Body of pancreas (tissue), 4 donors: ENCODE results near the gene PCGF3.

Experiments used
- POLR2A ChIP-seq, 3 donors: fragments of 450-650 bp; IDR thresholded peaks; one replicate each; pipeline ENCODE4 v1.6.1; 2016; ENCODE audit warnings: antibody characterized with exemption in 3 of 3, mild to moderate bottlenecking in 2 of 3
- TF ChIP-seq, protein P1 (sequence below), 7 experiments: fragments of 450-650 bp in 4 of 7; fragments of 200-600 bp in 3 of 7; sonication (generic) in 3 of 7; IDR thresholded peaks; one replicate each; pipeline ENCODE4 v1.5.1; 2016 to 2019; ENCODE audit warnings: antibody characterized with exemption in 7 of 7

- TF ChIP-seq, protein P1, sequence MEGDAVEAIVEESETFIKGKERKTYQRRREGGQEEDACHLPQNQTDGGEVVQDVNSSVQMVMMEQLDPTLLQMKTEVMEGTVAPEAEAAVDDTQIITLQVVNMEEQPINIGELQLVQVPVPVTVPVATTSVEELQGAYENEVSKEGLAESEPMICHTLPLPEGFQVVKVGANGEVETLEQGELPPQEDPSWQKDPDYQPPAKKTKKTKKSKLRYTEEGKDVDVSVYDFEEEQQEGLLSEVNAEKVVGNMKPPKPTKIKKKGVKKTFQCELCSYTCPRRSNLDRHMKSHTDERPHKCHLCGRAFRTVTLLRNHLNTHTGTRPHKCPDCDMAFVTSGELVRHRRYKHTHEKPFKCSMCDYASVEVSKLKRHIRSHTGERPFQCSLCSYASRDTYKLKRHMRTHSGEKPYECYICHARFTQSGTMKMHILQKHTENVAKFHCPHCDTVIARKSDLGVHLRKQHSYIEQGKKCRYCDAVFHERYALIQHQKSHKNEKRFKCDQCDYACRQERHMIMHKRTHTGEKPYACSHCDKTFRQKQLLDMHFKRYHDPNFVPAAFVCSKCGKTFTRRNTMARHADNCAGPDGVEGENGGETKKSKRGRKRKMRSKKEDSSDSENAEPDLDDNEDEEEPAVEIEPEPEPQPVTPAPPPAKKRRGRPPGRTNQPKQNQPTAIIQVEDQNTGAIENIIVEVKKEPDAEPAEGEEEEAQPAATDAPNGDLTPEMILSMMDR (IDR thresholded peaks at IDR 0.05) = no peak
- TF ChIP-seq POLR2A (IDR thresholded peaks at IDR 0.05) = no peak
These were observed 40.3 kb upstream of the PCGF3 start for GRCh38 chr4:665381-665750.
